Middle frontal gyrus (tissue), 1 donor: Measurements from ENCODE around the gene SLC9C2.
"Not testable (repeated sequence)": the region's sequence is repeated elsewhere in the genome, so short reads cannot be mapped to it uniquely, and the experiment has no call there.

Experiments
- DNase-seq: peaks from one replicate; pipeline ENCODE4 v3.0.0-alpha.2; 2015; ENCODE audit warnings: low spot score; ENCODE audit errors: extremely low spot score

SLC9C2 gene

DNA sequence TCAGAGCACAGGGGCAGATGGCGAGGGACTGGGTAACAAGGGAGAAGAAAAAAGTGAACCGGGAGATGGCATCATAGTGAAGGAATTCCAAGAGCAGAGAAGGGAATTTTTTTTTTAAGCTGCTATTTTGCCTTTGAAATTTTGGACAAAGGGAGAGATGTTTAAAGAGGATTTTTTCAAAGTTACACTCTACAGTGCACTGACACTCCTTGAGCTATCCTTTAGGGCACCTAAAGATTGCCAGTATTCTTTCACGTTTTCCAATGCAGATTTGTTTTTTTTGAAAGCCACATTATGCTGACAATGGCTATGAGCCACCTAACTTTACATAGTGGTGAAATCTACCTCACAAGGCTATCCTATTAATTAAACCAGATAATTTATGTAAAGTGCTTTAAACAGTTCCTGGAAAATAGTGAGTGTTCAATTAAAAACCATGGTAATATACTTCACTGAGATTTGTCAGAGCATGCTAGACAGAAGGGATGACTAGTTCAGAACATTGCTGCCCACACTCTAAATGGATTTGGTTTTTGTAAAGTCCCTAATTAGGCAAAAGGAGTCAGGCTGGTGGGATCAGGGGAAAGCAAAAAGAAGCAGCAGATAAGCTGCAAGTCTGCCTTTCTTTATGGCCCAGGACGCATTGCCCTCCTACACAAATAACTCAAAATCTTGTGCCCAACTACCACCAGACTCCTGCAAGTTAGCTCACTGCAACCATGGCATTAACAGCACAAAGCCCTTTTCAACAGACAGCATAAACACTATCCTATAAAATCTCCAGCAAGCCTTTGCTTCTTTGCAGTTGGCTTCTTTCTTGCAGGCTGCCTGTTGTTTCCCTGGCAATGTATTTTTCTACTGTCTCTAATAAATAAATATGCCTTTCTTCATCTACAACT lies 71.8 kb downstream of the SLC9C2 start:
- no peak for DNase-seq

DNA sequence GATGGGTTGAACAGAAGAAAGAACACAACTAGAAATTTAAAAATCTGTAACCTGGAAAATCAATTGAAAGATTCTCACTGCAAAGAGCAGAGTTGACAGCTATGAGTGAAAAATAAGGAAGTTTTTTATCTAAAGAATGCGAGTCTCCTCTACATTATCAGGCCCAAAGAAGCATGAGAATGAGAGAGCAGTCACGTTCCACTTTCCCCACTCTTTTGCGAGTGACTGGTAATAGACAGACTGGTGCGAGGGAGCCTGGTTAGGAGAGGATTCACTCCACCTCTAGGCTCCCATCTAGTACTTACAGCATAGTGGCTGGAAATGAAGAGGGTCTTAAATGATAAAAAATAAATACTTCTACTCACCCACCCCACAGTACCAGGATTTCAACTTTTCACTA lies 73.8 kb downstream of the SLC9C2 start:
- no peak for DNase-seq

DNA sequence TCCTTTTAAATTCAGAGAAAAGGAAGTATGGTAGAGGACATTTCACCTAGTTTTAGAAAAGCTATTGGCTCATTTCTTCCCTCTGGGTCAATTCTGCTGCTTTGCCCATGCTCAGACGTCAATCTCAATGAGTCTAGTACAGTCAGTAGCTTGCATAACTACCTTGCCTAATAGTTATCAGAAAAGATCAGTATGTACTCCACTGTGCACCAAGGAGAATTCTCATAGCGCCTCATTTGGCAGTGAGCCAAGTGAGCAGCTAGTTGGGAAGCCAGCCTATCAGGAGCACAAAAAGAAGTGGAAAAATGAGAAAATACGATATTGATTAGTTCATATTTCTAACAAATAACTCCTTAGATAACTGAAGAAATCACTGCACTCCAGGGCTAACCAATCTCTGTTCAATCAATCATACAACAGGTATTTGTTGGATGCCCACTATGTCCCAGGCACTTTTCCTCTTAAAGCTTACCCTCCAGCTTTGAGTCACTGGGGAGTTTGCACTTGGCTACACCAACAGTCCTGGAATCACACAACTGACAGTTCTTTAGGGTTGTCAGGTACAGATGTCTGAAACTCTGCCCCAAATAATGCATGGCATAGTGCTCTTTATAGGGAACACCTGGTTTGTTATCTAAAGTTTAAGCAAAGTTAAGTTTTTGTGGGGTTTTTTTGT lies 75.6 kb downstream of the SLC9C2 start:
- DNase-seq, result no peak

DNA sequence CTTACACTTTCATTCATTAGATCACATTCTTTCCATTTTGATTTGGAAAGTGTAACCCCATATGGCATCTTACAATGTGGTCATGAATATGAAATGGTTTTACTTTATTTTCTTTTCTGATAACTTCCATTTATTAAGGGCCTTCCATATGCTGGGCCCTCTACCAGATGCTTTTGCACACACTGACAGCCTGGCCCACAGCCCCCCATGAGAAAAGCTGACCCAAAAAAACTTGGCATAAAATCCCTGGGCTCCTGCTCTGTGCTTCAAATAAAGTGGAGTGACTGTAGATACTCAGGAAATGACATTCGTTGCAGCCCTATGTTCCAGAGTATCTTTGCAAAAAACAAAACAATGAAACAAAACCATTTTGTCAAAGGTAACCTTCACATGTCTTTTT lies 76.9 kb downstream of the SLC9C2 start:
- no peak for DNase-seq

DNA sequence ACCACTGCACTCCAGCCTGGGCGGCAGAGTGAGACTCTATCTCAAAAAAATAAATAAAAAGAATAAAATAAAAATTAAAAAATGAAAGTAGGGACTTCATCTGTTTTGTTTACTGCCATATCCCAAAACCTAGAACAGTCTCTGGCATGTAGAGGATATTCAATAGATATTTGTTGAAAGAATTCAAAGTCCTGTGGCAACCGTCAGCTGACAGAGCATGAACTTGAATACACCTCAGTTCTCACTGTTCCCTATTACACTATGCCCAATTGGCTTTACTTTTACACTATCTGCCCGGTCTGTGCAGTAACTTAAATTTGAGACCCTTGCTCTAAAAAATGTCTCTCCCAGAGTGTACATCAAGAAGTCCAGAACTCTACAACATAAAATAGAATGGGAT lies 79.5 kb downstream of the SLC9C2 start:
- DNase-seq, result no peak

DNA sequence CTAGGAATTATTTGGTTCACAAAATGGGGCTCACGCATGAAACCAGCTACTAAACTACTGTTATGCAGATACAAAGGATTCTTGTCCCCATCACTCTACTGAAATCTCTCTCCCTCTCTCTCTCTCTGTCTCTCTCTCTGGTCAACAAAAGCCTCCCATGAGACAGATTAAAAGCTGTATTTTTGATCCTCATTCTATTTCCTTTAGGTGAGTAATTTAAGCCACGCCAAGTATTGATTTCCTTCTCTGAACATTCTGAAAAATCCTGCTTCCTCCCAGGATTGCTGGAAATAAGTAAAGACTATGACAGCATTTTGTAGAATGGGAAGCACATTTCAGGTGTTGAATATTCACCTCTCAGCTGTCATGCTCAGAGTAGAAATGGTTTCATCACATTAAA lies 82.1 kb downstream of the SLC9C2 start:
- DNase-seq, result no peak

DNA sequence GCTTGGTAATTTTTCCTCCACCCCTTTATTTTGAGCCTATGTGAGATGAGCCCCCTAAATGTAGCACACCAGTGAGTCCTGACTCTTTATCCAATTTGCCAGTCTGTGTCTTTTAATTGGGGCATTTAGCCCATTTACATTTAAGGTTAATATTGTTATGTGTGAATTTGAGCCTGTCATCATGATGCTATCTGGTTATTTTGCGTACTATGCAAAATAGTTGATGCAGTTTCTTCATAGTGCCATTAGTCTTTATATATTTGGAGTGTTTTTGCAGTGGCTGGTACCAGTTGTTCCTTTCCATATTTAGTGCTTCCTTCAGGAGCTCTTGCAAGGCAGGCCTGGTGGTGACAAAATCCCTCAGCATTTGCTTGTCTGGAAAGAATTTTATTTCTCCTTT lies 88.4 kb downstream of the SLC9C2 start:
- DNase-seq, result not testable (repeated sequence)

DNA sequence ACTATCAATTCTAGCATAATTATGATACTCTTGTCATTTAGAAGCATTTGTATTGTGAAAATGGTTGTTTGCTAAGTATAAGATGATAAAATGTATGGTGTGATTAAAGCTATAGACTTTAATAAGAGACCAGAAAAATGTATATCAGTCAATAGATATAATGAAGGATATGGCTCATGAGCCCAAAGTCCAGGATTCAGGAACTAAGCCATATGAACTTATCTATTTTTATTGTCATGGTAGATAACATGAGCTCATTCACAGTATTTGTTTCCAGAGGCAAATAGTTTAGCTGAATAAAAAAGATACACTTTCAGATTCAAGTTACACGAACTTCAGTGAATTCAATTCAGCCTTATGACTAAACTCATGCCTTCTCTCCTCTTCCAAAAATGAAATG lies 93.1 kb downstream of the SLC9C2 start:
- DNase-seq, result no peak

DNA sequence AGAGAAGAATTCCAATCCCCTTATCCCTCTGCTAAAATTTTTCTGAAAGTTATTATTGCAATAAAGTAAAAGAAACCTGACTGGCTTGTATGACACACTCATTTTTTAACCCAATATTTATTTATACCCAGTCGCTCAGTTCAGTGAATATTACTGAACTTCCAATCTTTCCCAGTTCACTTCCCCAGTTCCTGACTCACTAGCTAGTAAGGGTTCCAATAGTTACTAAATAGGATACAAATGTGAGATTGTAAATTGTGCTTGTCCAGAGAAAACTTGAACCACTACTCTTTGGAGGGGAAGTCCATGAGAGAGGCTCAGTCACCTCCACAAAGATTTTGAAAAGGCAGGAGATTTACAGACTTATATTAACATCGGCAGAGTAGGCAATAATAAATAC lies 94.3 kb downstream of the SLC9C2 start:
- no peak for DNase-seq

DNA sequence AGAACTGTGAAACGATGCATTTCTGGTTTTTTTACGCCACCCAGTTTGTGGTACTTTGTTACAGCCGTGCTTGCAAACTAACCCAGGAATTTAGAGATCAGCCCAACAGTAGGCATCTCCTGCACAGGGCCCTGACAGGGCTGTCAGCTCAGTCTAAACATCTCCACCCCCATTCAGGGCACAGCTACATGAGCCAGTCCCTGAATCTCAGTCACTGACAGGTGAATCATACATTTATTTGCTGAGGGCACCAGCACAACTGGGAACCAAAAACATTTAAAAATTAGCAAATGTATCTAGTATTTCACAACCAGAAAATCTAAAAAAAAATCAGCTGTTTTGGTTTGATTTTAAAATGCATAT lies 95.0 kb downstream of the SLC9C2 start:
- no peak for DNase-seq

DNA sequence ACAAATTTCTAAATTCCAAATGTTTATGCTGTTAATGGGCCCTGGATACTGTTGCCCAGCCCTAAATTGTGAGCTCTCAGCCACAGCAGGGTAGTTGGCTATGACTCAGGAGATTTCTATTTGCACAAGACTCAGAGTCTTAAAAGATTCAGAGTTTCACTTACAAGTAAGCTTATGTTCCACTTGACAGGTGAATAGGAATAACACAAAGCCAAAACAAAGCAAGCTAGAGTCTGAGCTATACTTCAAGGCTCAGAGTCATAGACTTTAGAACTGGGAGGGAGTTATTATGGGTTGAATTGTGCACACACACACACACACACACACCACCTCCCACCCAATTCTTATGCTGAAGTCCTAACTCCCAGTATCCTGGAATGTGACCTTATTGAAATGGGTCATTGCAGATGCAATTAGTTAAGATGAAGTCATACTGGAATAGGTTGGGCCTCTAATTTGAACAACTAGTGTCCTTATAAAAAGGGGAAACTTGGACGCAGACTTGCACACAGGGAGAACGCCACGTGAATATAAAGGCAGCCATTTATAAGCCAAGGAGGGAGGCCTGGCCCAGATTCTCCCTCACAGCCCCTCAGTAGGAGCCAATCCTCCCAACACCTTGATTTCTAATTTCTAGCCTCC lies 95.5 kb downstream of the SLC9C2 start:
- DNase-seq, result no peak

DNA sequence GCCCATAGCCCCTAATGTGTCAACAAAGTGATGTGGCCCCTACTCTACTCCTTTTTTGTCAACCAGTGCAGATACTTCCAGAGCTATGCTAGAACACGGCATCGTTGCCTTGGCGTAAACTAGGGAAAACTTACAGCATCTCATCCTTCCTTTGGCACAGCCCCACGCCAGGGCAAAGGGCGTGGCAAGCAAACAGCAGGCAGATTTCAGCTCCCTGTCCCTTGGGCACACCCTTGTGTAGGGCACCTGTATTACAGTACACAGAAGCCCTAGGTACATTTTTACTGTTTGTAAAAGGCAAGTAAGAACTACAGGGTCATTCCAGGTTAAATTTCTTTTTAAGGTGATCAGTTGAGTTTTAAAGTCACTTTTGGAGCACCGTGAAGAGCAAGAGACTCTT lies 96.4 kb downstream of the SLC9C2 start:
- no peak for DNase-seq

DNA sequence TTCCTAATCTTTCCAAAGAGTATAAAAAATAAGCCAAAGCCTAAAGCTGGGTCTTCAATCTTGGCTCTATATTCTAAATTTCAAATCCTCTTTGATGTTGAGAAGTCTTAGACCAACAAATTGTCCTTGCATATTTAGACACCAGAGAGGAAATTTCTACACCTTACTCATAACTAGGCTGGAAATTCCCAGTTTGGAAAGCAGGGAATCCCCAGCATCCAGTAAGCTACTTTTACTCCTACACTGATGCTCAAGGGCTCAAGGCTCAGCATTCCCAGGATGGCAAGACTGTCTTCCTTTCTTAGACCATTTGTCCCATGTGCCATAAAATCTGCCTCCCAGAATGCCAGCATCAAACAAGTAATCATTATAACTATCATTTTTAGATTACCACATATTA lies 97.5 kb downstream of the SLC9C2 start:
- no peak for DNase-seq

DNA sequence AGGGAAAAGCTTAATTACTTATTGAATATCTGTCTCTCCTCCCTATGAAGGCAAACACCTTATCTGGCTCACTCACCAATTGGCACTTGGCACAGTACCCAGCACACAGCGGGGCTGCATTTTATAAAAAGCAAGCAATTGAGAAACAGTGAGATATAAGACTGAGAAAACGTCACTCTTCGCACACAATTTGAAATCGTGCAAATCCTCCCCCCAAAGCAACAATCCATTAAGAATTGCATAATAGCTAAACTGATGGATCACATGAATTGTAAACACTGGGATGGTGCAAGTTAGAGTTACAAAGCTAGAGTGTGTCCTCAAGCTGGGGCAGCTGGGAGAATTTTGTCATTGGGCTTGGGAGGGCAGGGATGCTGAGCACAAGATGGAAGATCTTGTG lies 98.6 kb downstream of the SLC9C2 start:
- DNase-seq, result no peak

DNA sequence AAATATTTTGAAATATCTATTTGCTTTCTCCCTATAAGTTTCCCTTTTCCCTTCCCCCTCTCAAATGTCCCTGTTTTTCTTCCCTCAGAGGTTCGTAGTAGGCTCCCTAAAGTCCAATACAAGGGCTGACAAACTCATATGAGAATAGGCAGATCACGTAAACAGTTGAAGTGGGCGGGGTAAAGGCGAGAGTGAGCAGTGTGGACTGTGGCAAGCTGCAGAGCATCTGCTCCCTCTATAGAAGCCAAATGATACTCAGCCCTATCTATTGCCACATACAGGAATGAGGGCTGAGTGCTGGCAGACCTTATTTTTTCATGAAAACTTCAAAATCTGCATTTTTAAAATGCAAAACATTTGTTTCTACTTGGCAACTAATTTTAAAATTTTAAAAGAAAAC lies 99.5 kb downstream of the SLC9C2 start:
- no peak for DNase-seq

DNA sequence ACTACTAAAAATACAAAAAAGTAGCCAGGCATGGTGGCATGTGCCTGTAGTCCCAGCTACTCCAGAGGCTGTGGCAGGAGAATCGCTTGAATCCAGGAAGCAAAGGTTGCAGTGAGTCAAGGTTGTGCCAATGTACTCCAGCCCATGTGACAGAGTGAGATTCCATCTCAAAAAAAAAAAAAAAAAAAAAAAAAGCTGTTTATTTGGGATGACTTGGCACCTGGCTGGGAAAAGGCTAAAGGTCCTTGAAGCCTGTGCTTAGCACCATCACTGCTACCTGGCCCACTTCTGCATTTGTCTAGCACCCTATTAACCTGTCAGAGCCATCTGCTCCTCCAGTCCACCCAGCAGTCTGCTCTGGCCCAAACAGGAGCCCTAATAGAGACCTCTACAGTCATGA lies 100.8 kb downstream of the SLC9C2 start:
- no peak for DNase-seq

DNA sequence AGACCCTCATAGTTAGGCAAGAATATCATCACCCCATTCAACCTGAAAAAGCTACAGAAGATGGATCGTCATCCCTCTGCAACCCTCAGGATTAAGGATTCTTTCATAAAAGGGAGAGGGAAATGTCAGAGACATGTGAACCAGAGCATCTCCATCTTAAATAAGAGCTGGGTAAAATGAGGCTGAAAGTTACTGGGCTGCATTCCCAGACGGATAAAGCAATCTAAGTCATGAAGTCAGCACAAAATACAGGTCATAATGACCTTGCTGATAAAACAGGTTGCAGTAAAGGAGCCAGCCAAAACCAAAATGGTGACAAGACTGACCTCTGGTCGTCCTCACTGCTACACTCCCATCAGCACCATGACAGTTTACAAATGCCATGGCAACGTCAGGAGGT lies 103.1 kb downstream of the SLC9C2 start:
- DNase-seq, result no peak

DNA sequence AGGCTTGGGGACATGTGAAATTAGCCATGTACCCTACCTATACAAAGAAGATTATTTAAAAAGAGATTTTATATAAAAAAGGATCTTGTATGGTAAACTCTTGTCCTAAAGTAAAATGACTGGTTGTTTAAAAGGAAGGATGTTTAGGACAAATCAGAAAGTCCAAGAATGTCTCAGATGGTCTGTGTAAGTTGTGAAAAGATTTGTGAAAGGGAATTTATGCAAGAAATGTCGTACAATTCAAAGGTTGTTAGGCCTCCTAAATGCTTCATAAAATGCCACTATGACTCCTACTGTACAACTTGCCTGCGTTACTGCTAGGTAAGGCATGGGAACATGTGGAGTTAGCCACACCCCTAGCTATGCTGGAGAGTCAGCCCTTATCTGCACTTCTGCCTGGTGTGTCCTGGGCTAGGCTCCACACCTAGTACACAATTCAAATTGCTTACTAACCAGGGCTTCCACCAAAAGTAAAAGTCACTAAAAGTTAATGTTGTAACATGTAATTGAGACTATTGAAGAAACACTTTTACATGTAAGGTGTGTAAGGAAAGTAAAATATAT lies 106.0 kb downstream of the SLC9C2 start:
- no peak for DNase-seq

DNA sequence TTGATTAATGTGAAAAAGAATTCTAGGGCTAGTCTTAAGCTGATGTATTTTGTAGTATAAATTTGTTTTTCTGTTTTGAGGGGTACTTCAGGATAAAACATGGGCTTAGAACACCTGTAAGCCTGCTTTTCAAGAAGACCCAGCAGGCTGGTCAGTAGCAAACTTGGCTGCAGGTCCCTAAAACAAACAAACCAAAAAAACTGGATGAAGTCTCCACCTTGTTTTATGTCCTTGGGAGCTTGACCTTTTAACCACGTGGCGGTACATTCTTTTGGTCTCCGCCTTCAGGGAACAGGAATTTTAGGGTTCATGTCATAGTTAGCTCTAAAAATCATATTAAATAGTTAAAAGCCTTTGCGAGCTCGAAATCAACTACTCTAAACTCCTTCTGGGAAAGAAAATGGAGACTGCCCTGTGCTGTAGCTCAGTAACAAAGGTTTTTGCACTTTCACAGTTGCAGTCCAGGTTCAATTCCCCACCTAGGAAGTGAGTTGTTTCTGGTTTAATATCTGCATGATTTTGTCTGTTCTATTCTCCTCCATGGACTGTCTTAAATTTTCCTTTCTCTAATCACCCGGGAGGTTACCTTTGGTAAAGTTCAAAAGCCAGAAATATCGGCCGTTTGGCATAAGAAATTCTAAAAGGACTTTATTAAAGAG lies 107.1 kb downstream of the SLC9C2 start:
- DNase-seq, result no peak

DNA sequence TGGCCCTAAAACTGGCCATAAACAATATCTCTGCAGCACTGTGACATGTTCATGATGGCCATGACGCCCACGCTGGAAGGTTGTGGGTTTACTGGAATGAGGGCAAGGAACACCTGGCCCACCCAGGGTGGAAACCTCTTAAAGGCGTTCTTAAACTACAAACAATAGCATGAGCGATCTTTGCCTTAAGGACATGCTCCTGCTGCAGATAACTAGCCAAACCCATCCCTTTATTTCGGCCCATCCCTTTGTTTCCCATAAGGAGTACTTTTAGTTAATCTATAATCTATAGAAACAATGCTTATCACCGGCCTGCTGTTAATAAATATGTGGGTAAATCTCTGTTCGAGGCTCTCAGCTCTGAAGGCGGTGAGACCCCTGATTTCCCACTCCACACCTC lies 109.7 kb downstream of the SLC9C2 start:
- DNase-seq, result not testable (repeated sequence)

DNA sequence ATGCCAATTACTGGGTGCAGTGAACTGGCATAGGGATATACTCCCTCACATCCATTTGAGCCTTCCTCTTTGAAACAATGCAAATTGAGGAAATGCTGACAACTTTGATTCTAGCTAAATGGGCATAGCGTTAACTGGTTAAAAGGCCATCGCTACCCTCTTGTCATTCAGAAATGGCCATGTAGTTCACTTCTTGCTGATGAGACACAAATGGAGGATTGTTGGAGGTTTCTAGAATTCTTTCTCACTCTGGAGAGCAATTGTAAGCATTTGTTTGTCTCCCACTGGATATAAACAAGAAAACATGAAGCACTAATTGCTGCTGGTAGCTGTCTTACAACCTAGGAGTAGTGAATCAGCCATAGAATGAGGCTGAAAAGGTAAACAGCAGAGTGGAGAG lies 111.4 kb downstream of the SLC9C2 start:
- no peak for DNase-seq

DNA sequence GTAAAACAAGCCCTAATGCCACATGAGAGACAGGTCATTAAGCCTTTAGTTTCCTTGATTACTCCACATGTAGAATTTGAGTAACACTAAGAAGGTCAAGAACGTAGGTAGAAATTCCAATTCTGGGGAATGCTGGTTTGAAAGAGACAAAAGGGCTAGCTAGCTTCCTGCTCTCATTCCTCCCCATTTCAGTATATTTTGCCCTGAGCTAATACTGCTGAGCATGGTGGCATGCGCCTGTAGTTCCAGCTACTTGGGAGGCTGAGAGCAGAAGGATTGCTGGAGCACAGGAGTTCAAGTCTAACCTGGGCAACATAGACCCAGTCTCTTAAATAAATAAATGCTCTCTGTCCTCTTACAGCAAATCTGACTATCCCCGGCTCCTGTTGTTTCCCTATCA lies 112.9 kb downstream of the SLC9C2 start:
- DNase-seq, result no peak
